UCSD-AML1 (cell line): ENCODE data around the gene HSPB7.
"Not testable (repeated sequence)": the region's sequence is repeated elsewhere in the genome, so short reads cannot be mapped to it uniquely, and the experiment has no call there.

Experiments
- DNase-seq: peaks from one replicate; lab custom pipeline; 2025; ENCODE audit not compliant: unreplicated experiment; lab: John Stamatoyannopoulos, UW

The HSPB7 gene

GRCh38 chr1:16023050-16023653, 5.3 kb upstream of the HSPB7 start:
- DNase-seq, result no peak

- DNase-seq, result no peak
These were observed 4.5 kb upstream of the HSPB7 start for GRCh38 chr1:16022393-16022792.

- DNase-seq, result no peak
These were observed 3.8 kb upstream of the HSPB7 start, which contains the start of gene CLCNKA for GRCh38 chr1:16021681-16022080. CLCNKA (plus strand) TSS chr1:16022036; CDS start chr1:16022620, 584 bp downstream.

- not testable (repeated sequence) for DNase-seq
These were observed 3.0 kb upstream of the HSPB7 start for GRCh38 chr1:16020878-16021277.

- no peak for DNase-seq
These were observed 2.5 kb upstream of the HSPB7 start for GRCh38 chr1:16020325-16020724.

- DNase-seq, result no peak
These were observed 1.9 kb upstream of the HSPB7 start for GRCh38 chr1:16019644-16020277.

DNA sequence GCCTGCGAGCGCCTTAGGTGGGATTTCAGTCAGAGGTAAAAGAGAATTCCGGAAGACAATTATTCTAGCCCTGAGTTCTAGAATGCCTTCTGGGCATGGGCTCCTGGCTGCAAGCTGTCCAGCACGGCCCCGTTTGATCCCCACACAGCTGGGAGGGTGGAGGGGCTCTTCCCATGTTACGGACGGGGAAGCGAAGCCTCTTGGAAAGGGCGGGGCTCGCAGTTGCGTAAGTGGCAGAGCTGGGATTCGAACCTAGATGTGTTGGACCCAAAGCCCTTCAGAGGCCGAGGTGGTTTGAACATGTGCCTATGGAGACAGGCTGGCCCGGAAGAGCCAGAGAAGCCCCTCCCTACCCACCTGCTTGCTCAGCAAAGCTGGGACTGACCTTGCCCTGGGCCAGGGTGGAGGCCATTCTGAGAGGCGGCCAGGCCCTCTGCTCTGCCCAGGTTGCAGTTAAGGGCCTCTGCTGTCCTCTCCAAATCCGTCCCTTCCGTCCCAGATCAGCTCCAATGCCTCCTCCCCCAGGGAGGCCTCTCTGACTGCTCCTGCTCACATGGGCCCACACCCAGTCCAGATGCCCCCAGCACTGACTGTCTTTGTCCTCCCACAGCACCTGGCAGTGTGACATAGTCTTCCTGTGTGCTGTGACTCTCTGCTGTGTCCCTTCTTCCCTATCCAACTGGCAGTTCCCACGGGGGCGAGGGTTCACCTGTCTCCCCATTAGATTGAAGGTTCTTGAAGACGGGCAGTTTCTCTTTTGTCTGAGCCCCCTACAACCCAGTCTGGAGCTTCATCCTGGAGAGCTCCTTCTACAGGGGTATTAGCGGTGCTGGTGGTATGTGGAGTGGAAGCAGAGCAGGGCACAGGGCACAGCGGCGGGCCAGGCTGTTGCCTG, 1.2 kb upstream of the HSPB7 start:
- no peak for DNase-seq

DNA sequence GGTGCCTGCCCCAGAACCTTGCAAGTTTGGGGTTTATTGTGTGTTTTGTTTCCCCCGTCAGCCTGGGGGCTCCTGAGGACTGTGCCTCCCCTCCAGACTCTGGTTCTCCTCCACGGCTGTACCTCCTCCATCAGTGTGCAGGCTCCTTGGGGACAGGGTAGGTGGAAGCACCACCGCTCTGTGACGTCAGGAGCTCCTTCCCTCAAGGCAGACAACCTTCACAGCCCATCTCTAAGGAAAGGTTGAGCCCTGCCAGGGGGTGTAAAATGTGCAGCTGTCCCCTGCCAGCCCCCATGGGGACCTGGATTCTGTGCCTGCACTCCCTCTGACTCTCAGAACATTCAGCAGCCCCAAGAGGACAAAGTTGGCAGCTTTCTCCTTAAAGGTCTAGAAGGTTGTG, 465 bp upstream of the HSPB7 start:
- no peak for DNase-seq

DNA sequence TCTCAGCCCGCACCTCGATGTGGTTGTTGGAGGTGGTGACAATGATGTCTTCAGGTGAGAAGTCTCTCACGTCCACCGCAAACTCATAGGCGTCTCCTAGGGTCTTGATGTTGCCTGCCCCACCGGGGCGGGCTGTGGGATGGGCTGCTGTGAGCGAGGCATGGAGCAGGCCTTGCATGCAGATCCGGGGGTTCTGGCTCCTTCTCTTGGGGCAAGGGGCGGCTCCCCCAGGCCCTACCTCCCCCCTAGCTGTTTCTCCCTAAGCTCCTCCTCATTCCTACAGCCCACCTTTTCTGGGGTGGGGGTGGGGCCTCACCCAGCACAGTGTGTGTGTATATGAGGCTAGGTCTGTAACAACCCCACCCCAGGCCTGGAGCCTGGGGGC, 775 bp downstream of the HSPB7 start:
- DNase-seq, result no peak

GRCh38 chr1:16015960-16016901, 1.6 kb downstream of the HSPB7 start:
- no peak for DNase-seq

DNA sequence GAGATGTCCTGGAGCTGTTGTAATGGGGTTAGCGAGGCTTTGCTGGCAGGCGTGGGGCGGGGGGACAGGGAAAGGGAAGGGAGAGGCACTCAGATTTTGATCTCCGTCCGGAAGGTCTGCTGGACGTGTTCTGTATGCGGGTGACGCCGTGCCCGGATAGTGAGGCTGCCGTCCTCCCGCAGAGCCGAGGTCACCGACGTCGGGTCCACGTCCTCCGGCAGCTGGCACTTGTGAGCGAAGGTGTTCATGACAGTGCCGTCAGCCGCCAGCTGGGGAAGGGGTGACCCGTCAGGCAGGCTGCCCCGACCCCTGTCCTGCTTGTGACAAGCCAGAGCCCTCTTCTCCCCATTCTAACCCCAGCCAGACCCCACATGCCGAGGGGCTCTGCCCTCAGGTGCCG, 2.4 kb downstream of the HSPB7 start:
- no peak for DNase-seq

- DNase-seq, result peak; percentile 37
These were observed 3.0 kb downstream of the HSPB7 start for GRCh38 chr1:16014509-16015482.

GRCh38 chr1:16013908-16014258, 4.0 kb downstream of the HSPB7 start:
- no peak for DNase-seq

GRCh38 chr1:16013220-16013907, 4.5 kb downstream of the HSPB7 start:
- DNase-seq, result peak; percentile 69

DNA sequence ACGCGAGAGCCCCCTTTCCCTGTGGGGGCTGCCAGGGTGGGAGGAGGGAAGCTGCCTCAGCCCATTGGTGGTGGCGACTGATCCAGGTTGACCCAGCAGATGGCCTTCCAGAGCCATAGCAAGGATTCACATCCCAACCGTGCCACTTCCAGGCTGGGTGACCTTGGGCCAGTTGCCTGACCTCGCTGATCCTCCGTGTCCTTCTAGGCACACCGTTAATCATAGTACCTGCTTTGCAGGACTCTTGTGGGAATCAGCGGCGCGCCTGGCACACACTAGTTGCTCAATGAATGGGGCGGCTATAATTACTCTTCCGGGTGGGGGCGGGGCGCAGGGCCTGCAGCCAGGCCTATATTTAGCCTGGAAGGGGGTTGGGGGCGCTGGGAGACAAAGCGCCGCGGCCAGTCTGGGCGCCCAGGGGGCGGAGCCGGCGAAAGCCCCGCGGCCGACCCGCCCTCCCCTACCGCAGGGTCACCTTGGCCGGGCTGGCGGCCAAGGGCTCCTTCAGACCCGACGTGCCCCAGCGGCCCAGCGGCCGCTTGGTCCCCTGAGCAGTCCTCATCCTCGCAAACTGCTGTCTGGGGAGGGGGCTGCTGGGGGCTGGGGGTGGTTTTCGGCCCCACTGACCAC, 5.1 kb downstream of the HSPB7 start:
- peak; percentile 81 for DNase-seq

- DNase-seq, result no peak
These were observed 5.8 kb downstream of the HSPB7 start for GRCh38 chr1:16011936-16012589.

DNA sequence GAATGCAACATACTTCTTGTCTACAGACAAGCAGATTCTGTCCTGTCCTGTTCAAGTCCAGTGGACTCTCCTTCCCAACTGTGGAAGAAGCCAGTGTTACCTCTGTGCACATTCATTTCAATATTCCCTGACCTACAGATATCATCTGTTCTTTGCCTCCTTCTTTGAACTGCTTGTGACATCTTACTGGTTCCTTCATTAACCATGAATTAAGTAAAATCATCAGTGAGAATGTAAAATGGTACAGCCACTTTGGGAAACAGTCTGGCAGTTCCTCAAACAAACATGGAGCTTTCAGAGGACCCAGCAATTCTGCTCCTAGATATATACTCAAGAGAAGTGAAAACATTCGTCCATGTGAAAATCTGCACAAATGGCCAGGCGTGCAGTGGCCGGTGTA, 7.0 kb downstream of the HSPB7 start:
- DNase-seq, result no peak

- no peak for DNase-seq
These were observed 8.2 kb downstream of the HSPB7 start for GRCh38 chr1:16009678-16010077.
